Measurements from ENCODE around the gene CDK18. TPM values are rescaled to one million over a fixed set of nuclear protein-coding genes. Genes with fewer than 3 reads are reported as not detected.

The CDK18 gene
- total RNA-seq, 6 experiments from 2014 or later = 0.33 to 2.9 (median 1.7) TPM

DNA sequence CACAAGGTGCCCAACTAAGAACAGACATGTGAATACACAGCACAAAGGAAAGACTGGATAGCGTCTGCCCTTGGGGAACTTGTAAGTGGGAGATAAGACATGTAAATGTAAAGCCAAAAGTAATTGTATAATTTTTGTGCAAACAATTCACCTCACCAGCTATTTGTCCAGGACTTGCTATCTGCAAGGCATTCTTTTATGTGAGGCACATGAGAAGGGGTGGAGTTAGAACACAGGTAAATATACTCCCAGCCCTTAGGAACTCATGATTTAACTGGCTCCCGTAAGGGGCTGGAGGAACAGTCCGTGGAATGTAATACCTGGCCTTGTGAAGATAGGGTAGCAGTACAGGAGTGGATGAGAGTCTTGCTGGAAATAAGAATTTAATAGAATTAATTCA, 61.3 kb downstream of the CDK18 start:
- no peak for DNase-seq
- Mint-ChIP-seq H3K36me3 (ENCODE audit: low read depth) (no peaks in the 10 kb centered on the region), H3K9me3 (peaks cover 16% of the 10 kb centered on the region; the same call in 1 of the 2 replicates), H3K27me3 (ENCODE audit: insufficient read depth) (peaks cover 49% of the 10 kb centered on the region), H3K27ac (no peak overlapping the region), H3K4me3 (no peak overlapping the region), H3K4me1 (ENCODE audit: low read depth) (no peaks in the 10 kb centered on the region)
- TF ChIP-seq, protein P1, sequence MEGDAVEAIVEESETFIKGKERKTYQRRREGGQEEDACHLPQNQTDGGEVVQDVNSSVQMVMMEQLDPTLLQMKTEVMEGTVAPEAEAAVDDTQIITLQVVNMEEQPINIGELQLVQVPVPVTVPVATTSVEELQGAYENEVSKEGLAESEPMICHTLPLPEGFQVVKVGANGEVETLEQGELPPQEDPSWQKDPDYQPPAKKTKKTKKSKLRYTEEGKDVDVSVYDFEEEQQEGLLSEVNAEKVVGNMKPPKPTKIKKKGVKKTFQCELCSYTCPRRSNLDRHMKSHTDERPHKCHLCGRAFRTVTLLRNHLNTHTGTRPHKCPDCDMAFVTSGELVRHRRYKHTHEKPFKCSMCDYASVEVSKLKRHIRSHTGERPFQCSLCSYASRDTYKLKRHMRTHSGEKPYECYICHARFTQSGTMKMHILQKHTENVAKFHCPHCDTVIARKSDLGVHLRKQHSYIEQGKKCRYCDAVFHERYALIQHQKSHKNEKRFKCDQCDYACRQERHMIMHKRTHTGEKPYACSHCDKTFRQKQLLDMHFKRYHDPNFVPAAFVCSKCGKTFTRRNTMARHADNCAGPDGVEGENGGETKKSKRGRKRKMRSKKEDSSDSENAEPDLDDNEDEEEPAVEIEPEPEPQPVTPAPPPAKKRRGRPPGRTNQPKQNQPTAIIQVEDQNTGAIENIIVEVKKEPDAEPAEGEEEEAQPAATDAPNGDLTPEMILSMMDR (IDR thresholded peaks at IDR 0.05) = no peak

- no peak overlapping the region for H3K27ac Mint-ChIP-seq
- peaks cover 52% of the 10 kb centered on the region for H3K27me3 Mint-ChIP-seq (ENCODE audit: insufficient read depth)
- no peaks in the 10 kb centered on the region for H3K9me3 Mint-ChIP-seq
- TF ChIP-seq, protein P1 (IDR thresholded peaks at IDR 0.05) = no peak
- H3K36me3 Mint-ChIP-seq (ENCODE audit: low read depth) = no peaks in the 10 kb centered on the region
- no peaks in the 10 kb centered on the region for H3K4me1 Mint-ChIP-seq (ENCODE audit: low read depth)
- no peak overlapping the region for H3K4me3 Mint-ChIP-seq
- no peak for DNase-seq
Measured at GRCh38 chr1:205567716-205568115, 63.2 kb downstream of the CDK18 start.

GRCh38 chr1:205568135-205568468, 63.6 kb downstream of the CDK18 start:
- DNase-seq = no peak
- no peaks in the 10 kb centered on the region for H3K36me3 Mint-ChIP-seq (ENCODE audit: low read depth)
- TF ChIP-seq, protein P1 (IDR thresholded peaks at IDR 0.05) = no peak
- H3K9me3 Mint-ChIP-seq = no peaks in the 10 kb centered on the region
- no peaks in the 10 kb centered on the region for H3K4me1 Mint-ChIP-seq (ENCODE audit: low read depth)
- H3K27ac Mint-ChIP-seq = no peak overlapping the region
- no peak overlapping the region for H3K4me3 Mint-ChIP-seq
- peaks cover 52% of the 10 kb centered on the region for H3K27me3 Mint-ChIP-seq (ENCODE audit: insufficient read depth)

GRCh38 chr1:205568469-205569361, 64.2 kb downstream of the CDK18 start:
- H3K27me3 Mint-ChIP-seq (ENCODE audit: insufficient read depth) = peaks cover 54% of the 10 kb centered on the region
- DNase-seq = no peak
- no peaks in the 10 kb centered on the region for H3K9me3 Mint-ChIP-seq
- H3K27ac Mint-ChIP-seq = no peak overlapping the region
- H3K36me3 Mint-ChIP-seq (ENCODE audit: low read depth) = no peaks in the 10 kb centered on the region
- H3K4me3 Mint-ChIP-seq = no peak overlapping the region
- TF ChIP-seq, protein P1 (IDR thresholded peaks at IDR 0.05) = no peak
- H3K4me1 Mint-ChIP-seq (ENCODE audit: low read depth) = no peaks in the 10 kb centered on the region

DNA sequence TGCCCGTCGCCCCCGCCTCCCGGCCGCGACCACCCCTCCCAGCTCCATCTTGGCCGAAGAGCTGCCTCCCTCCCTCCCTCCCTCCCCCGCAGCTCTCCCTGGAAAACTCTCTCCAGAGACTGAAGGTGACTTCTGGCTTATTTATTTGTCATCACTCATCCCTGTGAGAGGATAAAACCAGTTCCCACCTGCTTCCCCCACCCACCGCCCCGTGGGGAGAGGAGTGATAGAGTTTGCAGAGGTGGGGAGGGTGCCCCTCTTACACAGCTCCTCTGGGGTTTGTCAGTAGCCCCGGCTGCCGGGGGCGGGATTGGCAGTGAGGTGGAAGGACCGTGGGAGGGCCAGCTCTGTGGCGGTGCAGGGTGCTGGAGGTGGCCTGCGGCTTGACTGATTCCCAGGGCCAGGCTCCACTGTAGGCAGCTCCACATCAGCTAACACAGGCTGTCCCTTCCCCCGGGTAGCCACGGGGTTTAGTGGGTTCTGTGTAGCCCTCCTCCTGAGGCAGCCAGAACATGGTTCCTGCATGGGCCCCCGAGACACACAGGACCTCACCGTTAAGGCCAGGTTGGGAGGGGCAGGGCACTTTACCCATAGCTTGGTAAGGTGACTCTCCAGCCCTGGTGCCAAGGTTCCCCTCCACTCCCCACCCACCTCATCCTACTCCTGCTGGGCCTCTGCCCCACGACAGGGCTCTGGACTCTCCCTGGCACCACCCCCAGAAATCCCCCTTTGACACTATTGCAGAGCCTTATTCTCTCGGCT, 65.1 kb downstream of the CDK18 start:
- Mint-ChIP-seq H3K4me1 (ENCODE audit: low read depth) (no peaks in the 10 kb centered on the region), H3K27ac (no peak overlapping the region), H3K36me3 (ENCODE audit: low read depth) (no peaks in the 10 kb centered on the region), H3K9me3 (no peaks in the 10 kb centered on the region), H3K4me3 (no peak overlapping the region), H3K27me3 (ENCODE audit: insufficient read depth) (peaks cover 52% of the 10 kb centered on the region)
- TF ChIP-seq, protein P1 (IDR thresholded peaks at IDR 0.05) = no peak
- DNase-seq = no peak

Data from HFFc6 (cell line).